Epithelial cell of umbilical artery (primary cell): ENCODE measurements around the gene TRIM31. TPM values are rescaled to one million over a fixed set of nuclear protein-coding genes. Genes with fewer than 3 reads are reported as not detected.

ENCODE experiments used
- total RNA-seq: library from RNA; depleted of rRNA; stranded (reverse); fragments of >200 nt; gene quantifications from 2 replicates; pipeline ENCODE4 v1.2.3, GENCODE V29; 2014

The TRIM31 gene, protein sequence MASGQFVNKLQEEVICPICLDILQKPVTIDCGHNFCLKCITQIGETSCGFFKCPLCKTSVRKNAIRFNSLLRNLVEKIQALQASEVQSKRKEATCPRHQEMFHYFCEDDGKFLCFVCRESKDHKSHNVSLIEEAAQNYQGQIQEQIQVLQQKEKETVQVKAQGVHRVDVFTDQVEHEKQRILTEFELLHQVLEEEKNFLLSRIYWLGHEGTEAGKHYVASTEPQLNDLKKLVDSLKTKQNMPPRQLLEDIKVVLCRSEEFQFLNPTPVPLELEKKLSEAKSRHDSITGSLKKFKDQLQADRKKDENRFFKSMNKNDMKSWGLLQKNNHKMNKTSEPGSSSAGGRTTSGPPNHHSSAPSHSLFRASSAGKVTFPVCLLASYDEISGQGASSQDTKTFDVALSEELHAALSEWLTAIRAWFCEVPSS
- total RNA-seq: not detected in 2 replicates

DNA sequence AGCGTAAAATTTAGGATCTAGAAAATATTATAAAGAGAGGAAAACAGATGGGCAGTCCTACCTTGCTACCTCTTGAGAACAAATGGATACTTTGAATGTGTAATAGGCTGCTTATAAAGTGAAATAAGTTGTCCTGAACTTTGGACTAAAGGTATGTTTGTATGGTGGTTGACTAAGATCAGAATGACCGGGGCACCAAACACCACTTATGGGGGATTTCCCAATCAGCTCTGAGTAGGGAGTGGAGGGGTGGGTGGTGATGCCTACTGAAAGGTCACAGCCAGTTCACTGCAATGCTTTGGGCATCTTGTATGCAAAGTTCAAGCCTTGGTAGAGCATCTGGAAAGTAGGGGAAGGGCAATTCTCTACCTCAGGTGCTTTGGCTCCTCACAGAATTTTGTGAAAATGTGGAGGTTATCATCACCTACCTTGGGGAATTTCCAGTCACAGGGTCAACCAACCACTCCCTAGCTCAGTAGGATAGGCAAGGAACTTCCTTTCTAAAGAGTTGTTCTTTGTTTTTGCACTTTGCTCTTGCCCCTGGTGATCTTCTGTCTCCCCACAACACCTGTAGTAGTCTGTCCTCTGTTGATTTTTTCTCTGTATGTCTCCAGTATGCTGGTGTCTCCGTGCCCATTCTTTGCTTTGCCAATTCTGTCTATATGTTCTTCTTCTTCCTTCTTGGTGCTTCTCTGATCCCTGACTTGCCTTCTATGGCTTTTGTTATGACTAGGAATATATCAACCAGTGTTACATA, at the start of gene TRIM31:
Gene TRIM31, minus strand, starts transcription at position 88 of the 757 bp plus-strand sequence. CDS start 285 bp downstream, outside the sequence.

GRCh38 chr6:30160785-30161531, 48.1 kb upstream of the TRIM31 start, which contains the start of gene TRIM10:
Gene TRIM10, minus strand, starts transcription at chr6:30161211. Its CDS starts 353 bp downstream, at chr6:30160858.

DNA sequence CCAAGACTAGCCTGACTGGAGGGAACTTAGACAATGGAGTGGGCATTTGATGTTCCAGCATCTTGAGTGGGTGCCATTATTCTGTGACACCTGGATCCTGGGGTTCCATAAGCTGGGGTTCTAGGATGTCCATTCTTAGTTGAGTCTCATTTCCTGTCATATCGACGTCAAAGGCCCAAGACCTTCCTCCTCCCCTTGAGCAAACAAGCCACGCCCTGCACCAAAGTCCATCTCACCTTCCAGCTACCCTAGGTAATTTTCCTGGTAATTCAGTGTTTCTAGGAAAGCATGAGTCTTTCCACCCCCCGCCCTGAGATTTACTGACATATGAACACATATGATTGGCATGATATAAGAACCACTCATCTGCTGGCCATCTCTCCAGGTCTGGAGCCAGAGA, 22.9 kb upstream of the TRIM31 start, which contains the start of gene TRIM40:
Gene TRIM40, plus strand, starts transcription at position 384 of the 400 bp plus-strand sequence. CDS start 897 bp downstream, outside the sequence.

GRCh38 chr6:30075094-30075789, 37.6 kb downstream of the TRIM31 start, which contains the start of gene RNF39:
Gene RNF39, minus strand, starts transcription at chr6:30075769. Its CDS starts 184 bp downstream, at chr6:30075585.

DNA sequence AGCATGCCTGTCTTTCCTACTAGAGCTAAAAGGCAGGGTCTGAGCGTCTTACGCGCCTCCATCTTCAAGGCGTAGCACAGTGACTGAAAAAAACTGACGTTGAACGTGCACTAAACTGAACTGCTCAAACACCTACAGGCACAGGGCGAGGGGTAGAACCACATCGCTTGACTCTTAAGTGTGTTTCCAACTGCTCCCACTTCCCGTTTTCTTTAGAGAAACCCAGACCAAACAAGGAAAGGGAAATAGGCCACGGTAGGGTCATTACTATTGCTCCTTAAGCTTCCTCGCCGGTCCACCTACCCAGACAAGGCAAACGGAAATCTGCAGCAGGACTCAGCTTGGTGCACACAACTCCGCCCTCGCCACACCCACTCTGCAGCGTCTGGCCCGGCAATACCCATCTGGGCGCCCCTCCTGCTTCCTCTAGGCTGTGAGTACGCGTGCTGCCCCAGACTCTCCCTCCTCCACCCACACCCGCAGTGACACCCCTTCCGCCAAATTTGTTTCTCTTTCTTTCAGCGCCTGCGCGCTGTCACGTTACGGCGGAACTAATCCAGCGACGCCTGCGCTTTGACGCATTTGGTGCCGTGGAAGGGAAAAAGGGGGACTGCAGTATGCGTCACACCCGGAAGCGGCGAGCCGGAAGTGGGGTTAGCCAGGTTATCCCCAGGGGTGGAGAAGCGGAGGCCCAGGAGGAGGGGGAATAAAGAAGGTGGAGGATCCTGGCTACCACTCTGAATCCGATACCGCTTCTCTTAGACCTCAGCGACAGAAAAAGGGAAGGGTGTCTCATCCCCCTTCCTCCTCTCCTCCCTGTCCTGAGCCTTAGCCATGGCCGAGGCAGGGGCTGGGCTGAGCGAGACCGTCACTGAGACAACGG, 46.1 kb downstream of the TRIM31 start, which contains the start of gene PPP1R11:
Gene PPP1R11, plus strand, starts transcription at position 622 of the 883 bp plus-strand sequence. Its CDS starts 213 bp downstream, at position 835.

DNA sequence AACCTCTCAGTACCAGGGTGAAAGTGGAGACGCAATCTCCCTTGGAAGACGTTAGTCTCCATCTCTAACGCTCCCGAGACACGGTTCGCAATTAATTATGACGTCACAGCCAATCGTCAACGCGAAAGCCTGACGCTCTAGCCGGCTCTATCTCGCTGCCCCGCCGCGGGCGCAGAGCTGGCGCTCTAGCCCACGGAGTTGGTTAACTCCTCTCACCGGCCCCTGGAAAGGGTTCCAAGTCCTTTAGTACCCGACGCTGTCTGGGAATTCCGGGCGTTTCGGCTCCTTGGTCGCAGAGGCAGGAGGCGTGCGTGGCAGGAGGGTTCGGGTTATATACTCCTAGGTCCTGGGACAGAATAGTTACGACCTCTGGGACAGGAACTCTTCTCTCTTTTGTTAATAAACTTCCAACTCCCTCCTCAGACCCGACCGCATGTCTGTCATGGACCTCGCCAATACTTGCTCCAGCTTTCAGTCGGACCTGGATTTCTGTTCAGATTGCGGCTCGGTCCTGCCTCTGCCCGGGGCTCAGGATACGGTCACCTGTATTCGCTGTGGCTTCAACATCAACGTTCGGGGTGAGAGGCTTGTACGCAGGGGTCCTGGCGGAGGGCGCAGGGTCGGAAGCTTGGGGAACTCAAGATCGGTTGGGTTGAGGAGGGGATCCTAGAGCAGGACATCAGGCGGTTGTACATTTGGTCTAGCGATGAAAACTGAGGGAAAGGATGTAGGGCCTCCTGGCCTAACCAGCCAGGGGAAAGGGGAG, 51.6 kb downstream of the TRIM31 start, which contains the start of gene POLR1H:
Gene POLR1H, plus strand, starts transcription at position 174 of the 766 bp plus-strand sequence. Its CDS starts 260 bp downstream, at position 434.

Other genes with a start within 250 kb of the TRIM31 start
- gene HLA-A, start 170.6 kb downstream of the TRIM31 start, total RNA-seq: 239 and 394 TPM in 2 replicates
- gene POLR1H, start 51.8 kb downstream of the TRIM31 start, total RNA-seq: 49.2 and 53.6 TPM in 2 replicates
- gene PPP1R11, start 45.9 kb downstream of the TRIM31 start, total RNA-seq: 9.0 and 10.7 TPM in 2 replicates
- not detected in 2 replicates for gene RNF39, start 37.3 kb downstream of the TRIM31 start, total RNA-seq
- gene TRIM40, start 23.1 kb upstream of the TRIM31 start, total RNA-seq: not detected in 2 replicates
- gene TRIM10, start 48.1 kb upstream of the TRIM31 start, total RNA-seq: not detected in 2 replicates
- gene TRIM15, start 50.5 kb upstream of the TRIM31 start, total RNA-seq: not detected in 2 replicates
- gene TRIM26, start 100.3 kb upstream of the TRIM31 start, total RNA-seq: 21.1 and 32.5 TPM in 2 replicates
- 10.4 and 12.5 TPM in 2 replicates for gene TRIM39, start 213.8 kb upstream of the TRIM31 start, total RNA-seq
- 37.1 and 47.4 TPM in 2 replicates for gene RPP21, start 232.1 kb upstream of the TRIM31 start, total RNA-seq